T-helper 22 cell (primary cell): ENCODE measurements around the gene NFATC2.
A peak's percentile ranks its signal among the peaks of the same experiment; 100 is the strongest.

ENCODE experiments used
- DNase-seq: peaks from one replicate; pipeline ENCODE4 v3.0.0-alpha.2; 2020; ENCODE audit warnings: low read depth

Gene NFATC2

GRCh38 chr20:51536116-51537069 is 6.1 kb downstream of the NFATC2 start:
- no peak for DNase-seq

GRCh38 chr20:51535674-51536073 is 6.8 kb downstream of the NFATC2 start:
- no peak for DNase-seq

DNA sequence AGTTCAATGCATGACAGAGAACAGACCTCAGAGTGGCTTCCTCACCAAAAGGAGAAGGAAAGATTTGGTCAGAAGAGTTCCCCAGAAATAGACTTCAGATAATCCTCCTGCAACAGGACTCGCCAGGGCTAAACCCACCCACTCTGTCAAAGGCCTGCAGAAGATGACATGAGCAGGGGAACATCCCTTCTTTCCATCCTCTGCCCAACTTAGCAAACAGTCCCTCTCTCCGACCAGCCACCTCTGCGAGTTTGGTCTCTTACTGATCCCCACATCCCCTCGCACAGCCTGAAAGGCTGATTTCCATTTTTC is 7.5 kb downstream of the NFATC2 start:
- DNase-seq: no peak

DNA sequence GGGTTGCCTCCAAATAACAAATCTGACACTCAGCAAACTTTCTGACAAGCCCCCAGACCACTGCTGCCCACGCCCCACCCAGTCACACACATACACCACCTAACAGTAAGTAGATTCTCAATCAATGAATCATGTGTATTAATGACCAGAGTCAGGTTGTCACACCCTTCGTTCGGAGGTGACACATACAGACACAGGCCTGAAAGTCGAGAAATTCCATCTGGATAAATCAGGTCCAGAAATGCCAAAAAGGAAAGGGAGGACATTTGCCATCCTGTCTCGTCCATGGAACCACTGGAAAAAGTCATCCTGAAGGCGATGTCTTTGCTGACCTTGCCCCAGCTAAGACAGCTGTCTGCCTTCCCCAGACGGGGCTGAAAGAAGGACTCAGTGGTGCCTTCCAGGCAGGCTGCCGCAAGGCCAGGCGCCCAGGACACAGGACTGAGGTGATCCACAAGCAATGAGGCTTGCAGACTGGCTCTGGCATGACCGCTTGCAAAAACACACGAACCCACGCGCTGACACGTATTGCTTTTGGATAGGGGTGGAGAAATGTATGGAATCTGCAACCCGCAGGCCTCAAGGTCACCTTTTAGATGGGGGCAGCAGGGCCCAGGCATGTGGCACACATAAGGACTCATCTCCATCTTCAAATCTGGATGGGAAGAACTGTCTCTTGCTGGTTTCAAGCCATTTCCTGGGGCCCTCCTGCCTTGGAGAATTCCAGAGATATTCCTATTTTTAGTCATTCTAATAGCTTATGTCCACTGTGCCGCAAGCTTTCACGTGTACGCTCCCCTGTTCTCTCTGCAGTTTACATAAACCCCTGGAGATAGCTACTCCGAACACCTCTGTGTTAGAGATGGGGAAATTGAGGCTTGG is 9.0 kb downstream of the NFATC2 start:
- DNase-seq: no peak

- no peak for DNase-seq
Measured at GRCh38 chr20:51532577-51533191, 9.8 kb downstream of the NFATC2 start.

- no peak for DNase-seq
Measured at GRCh38 chr20:51531712-51532456, 10.6 kb downstream of the NFATC2 start.

DNA sequence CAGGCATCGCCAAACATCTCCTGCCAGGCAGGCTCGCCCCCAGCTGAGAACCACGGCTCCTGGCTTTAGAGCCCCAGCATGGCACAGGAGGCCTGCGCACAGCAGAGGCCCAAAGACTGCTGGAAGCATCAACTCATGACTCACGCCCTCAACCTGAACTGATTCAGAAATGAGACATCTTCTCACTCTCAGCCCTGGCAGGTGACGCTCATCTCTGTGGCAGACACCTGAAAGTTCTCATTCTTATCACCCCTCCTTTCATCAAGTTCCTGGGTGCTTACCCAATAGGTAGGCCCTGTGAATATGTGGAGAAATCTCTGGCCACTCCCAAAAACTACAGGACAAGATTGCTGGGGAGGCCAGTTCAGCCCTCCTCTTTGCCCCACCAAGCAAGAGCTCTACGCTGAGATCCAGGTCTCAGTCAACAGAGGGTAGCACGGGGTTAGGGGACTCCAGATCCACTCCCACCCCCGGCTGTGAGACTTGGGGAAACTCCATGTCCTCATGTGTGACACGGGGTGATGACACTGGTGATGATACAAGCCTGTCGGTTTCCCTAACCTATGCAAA is 11.3 kb downstream of the NFATC2 start:
- peak; percentile 74 for DNase-seq

- DNase-seq: peak; percentile 51
Measured at GRCh38 chr20:51529758-51530157, 12.8 kb downstream of the NFATC2 start.

DNA sequence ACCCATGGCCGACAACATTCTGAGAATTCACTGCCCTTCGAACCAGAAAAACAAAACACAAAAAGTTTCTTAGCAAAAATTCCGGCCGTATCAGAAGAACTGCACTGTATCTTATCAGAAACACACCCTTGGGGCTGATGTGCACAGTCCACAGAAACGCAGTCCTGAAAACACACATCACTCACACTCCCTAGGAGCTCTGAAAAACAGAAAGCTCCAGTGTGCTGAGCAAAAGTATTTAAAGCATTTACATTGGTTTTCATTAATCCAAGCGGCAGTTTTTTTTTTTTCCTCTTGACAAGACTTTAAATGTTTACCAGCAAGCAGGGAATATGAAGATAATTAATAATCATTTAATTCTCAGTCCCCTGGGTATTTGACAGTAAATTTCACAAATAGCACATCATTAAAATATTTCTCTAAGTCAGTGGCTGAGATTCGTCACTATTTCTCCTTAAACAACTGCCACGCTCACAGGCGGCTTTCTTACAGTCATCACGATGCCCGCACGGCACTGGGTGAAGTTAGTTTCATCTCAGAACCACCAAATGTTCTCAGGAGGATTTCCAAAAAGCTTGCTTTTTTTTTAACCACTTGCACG is 13.3 kb downstream of the NFATC2 start:
- DNase-seq: peak; percentile 33

DNA sequence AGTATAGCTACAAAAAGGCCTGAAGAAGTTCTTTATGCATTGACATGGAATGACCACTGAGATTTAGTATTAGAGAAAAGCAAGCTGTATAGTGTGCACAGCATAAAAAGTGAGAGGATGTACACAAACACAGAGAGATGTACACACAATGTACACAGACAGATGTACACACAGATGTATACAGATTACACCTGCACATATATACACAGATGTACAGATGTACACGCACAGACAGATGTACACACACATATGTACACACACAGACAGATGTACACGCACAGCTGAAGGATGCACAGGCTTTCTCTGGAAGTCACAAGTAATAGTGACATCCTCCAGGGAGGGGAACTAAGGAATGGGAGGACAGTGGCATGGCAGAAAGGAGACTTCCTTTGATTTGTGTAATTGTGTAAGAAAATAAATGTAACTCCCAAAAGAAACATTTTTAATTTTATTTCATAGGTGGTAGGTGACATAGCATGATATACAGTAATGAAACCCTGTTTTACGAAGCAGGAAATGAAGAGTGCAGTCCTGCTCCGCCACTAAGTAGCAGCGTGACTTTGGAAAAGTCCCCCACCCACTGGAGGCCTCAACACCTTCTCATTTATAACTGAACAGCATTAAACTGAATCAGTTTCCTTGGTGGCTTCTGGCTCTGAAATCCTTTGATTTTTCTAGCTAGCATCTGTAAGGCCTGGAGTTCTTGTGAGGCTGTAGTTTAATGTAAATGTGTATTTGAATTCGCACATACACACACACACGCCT is 14.1 kb downstream of the NFATC2 start:
- DNase-seq: peak; percentile 35

GRCh38 chr20:51526754-51527153 is 15.8 kb downstream of the NFATC2 start:
- DNase-seq: no peak

DNA sequence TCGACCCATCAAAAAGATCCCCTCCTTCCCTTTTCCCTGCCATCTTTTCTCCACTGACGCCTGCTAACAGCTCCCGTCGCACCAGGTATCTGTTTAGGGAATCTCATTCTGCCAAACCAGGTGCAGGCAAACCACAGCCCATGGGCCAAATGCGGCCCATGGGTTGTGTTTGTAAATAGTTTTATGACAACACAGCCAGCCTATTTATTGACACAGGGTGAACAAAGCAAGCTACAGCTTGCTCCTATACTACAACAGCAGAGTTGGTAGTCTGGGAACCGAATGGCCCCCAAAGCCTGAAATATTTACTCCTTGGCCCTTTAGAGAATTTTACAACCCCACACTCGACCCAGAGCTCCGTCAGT is 16.4 kb downstream of the NFATC2 start:
- no peak for DNase-seq

DNA sequence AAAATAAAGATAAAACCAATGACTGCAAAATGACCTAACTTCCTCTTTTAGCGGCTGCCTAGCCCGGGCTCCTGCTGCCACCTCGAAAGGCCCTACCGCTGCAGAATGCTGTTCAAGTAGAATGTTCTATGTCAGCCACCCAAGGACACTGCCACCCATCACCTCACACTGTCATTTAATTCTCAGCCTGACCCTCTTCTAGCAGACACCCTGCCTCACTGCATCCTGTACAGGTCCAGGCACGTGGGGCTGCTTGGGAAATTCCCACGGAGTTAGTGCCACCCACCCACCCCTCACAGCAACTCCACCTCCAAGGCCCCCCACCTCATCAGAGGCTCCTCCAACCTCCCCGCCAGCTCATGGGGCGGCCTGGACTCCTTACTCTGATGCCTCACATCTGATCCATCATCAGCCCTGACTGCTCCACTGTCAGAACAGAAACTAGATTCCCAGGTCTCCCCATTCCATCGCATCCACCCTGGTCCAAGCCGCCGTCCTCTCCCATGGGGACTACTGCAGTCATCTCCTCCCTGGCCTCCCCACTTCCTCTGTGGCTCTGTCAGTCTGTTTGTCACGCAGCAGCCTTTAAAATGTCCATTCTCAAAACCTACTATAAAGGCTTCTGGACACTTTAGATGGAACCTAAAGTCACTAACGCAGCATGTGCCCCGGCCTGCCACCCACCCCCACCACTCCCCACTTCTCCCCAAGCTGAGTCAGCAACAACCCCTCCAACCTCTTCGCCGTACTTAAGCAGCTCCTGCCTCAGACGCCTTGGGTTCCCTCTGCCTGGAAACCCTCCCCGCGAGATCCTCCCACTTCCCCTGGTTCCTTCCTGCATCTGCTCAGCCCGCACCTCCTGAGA is 17.0 kb downstream of the NFATC2 start:
- DNase-seq: peak; percentile 52

DNA sequence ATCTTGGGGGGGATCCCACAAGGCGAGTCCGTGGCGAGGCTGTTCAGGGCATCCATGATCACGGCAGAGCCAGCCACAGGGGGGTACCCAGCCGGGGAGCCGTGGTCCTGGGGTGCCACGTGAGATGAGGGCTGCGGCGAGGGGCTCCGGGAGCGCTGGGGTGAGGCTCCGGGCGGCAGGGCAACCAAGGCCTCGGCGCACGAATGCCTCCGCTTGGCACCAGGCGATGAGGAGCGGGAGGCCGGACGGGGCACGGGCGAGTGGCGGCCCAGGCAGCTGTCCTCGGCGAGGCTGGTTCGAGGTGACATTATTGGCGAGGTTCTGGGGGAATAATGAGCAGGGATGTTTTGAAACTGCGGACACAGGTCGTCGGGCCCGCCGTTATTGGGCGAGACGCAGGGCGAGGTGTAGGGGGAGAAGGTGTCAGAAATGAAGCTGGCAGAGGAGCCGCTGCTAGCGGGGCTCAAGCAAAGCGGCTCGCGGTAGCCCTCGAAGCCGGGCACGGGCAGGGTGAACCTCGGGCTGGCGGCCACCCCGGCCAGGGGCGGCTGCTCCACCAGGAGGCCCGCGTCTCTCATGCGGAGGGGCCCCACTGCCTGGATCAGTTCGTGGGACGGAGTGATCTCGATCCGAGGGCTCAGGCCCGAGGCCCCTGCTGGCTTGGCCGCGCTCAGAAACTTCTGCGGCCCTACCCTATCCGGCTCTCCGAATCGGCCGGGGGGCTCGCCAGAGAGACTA is 19.1 kb downstream of the NFATC2 start:
- no peak for DNase-seq

- DNase-seq: no peak
Measured at GRCh38 chr20:51522207-51522606, 20.3 kb downstream of the NFATC2 start.

DNA sequence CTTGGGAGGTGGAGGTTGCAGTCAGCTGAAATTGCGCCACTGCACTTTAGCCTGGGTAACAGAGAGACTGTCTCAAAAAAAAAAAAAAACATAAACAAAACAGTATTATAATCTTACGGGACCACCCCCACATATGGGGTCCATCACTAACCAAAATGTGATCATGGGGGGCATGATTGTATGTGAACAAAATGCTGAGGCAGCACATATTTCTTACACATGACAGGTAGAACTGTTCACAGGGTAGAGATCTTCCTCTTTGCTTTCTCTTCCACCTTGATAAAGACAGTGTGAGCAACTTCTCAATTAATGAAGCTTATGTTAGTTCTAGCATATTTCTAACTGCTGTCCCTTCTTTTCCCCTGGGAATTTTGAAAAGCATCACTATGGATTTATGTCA is 24.7 kb downstream of the NFATC2 start:
- DNase-seq: no peak

GRCh38 chr20:51516855-51517254 is 25.7 kb downstream of the NFATC2 start:
- no peak for DNase-seq

DNA sequence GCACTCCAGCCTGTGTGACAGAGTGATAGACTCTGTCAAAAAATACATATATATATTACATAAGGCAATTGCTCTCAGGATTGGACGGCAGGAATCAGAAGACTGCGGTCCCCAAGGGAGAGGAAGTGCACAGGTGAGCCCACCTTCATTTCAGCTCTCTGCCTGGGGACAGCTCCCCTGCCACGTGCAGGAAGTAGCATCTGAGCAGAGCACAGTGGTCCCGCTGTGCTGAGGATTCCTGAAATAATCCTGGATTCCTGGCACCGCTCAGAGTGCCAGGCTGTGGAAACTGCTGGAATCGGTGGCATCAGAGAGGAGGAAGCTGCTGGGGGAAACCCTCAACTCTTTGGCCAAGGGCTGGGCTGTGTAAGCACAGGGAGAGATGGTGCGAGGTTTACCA is 27.7 kb downstream of the NFATC2 start:
- no peak for DNase-seq

DNA sequence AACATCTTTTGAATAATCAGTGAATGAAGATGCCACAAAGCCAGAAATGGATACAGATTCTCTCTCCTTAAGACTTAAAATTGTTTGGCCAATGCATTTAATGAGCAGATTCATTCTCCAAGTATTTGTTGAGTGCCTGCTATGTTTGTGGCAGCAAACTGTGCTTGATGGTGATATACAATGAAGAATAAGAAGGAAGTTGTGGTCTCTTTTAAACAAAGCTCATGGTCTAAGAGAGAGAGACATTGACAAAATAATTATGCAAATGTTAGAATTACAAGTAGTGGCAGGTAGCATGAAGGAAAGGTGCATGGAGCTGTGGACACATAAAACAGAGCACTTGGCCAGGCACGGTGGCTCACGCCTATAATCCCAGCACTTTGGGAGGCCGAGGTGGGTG is 28.3 kb downstream of the NFATC2 start:
- DNase-seq: no peak
